Measurements from ENCODE around the gene GBF1. TPM values are rescaled to one million over a fixed set of nuclear protein-coding genes. Genes with fewer than 3 reads are reported as not detected.
"Not testable (repeated sequence)": the region's sequence is repeated elsewhere in the genome, so short reads cannot be mapped to it uniquely, and the experiment has no call there.

GBF1 gene
- polyA plus RNA-seq, 3 donors from 2014 or later = 3.5 to 23.2 (median 7.3) TPM

DNA sequence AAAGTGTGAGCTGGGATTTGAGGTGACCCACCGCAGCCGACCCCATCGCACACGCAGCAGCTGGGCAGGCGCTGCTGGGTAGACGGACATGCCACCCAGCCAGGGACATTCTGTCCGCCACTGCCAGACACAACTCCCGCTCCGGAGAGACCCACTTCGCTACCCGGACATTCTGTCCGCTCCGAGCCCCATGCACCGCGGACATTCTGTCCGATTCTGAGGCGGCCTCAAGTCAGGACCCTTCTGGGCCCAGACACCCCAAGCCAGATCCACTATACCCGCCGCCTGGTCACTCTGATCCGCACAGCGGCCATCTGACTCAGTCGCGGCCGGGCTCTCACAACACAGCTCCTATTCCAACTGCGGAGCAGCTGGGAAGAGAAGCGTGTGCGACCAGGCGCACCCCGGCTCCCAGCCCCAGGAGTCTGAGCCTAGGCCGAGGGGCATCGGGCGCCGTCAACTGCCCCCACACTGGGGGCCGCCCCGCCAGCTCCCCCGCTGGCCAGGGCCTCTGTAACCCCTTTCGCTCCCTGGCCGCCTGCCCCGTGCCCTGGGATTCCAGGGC, 4.8 kb upstream of the GBF1 start:
- Mint-ChIP-seq H3K9me3 (no peaks in the 10 kb centered on the region), H3K27ac (no peak overlapping the region), H3K4me1 (peaks cover 28 to 33% of the 10 kb centered on the region in 2 donors), H3K36me3 (no peaks in the 10 kb centered on the region), H3K4me3 (peak overlapping the region in 4 of 5 donors; percentile 19 to 87 (median 75)), H3K27me3 (ENCODE audit: low read depth in 3 of 3) (peaks cover 12 to 32% (median 15%) of the 10 kb centered on the region in 3 donors)
- no peak for DNase-seq

GRCh38 chr10:102241032-102241443, 4.3 kb upstream of the GBF1 start:
- Mint-ChIP-seq H3K4me1 (peaks cover 33 to 38% of the 10 kb centered on the region in 2 donors), H3K27ac (no peak overlapping the region), H3K9me3 (no peaks in the 10 kb centered on the region), H3K27me3 (ENCODE audit: low read depth in 3 of 3) (peaks cover 10 to 31% (median 15%) of the 10 kb centered on the region in 3 donors), H3K4me3 (peak overlapping the region; percentile 60 to 87 (median 75)), H3K36me3 (no peaks in the 10 kb centered on the region)
- DNase-seq = no peak

DNA sequence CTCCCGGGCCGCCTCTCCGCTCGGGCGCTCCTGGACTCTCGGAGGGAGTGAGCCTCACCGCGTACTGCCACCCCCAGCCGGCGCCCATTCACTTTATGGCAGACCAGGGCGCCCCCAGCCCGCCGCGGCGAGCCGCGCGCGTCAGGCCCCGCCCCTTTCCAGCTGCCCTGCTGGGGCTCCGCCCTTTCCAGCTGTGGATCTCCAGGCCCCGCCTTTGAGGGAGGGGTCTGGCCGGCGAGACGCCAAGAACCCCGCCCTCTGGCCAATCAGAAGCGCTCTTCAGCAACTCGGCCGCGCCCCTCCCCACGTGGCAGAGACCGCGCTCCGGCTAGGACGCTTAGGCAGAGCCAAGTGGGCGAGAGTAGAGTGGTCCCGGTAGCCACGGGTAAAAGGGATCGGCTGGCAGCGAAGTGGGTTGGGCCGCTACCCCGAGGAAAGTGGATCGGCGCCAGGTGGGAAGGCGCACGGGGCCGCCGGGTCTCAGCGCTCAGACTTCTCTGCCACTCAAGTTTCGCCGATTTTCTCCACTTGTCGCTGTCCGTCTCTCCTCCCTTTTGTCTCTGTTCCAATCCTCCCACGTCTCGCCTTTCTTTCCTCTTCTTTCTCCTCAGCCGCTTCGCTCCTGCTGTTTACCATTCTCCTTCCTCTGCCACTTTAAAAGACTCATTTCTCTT, 3.8 kb upstream of the GBF1 start, which contains the start of gene PITX3:
Gene PITX3 (minus strand): TSS at position 69 of the 674 bp plus-strand sequence. CDS start 9,432 bp downstream, outside the sequence.
- peak; percentile 90 to 93 (median 91) for DNase-seq
- H3K4me1 Mint-ChIP-seq = peaks cover 38 to 43% of the 10 kb centered on the region in 2 donors
- no peaks in the 10 kb centered on the region for H3K9me3 Mint-ChIP-seq
- H3K4me3 Mint-ChIP-seq = peak within 1 kb of the TSS; percentile 82 to 98 (median 88)
- no peaks in the 10 kb centered on the region for H3K36me3 Mint-ChIP-seq
- peaks cover 10 to 31% (median 15%) of the 10 kb centered on the region in 3 donors for H3K27me3 Mint-ChIP-seq (ENCODE audit: low read depth in 3 of 3)
- peak within 1 kb of the TSS in 5 of 6 donors; percentile 2 to 61 (median 8) for H3K27ac Mint-ChIP-seq

- Mint-ChIP-seq H3K9me3 (no peaks in the 10 kb centered on the region), H3K4me1 (peaks cover 44 to 48% of the 10 kb centered on the region in 2 donors), H3K27ac (peak overlapping the region in 3 of 6 donors; percentile 7 to 61 (median 8)), H3K4me3 (peak overlapping the region; percentile 82 to 98 (median 88)), H3K27me3 (ENCODE audit: low read depth in 3 of 3) (peaks cover 10 to 27% (median 15%) of the 10 kb centered on the region in 3 donors), H3K36me3 (no peaks in the 10 kb centered on the region)
- DNase-seq = no peak
Measured at GRCh38 chr10:102242118-102242485, 3.2 kb upstream of the GBF1 start.

GRCh38 chr10:102243309-102243708, 2.0 kb upstream of the GBF1 start:
- H3K4me1 Mint-ChIP-seq = peaks cover 56 to 60% of the 10 kb centered on the region in 2 donors
- no peak for DNase-seq
- H3K27ac Mint-ChIP-seq = peak overlapping the region in 1 of 6 donors; percentile 67
- H3K36me3 Mint-ChIP-seq = no peaks in the 10 kb centered on the region
- H3K9me3 Mint-ChIP-seq = no peaks in the 10 kb centered on the region
- peaks cover 10 to 27% (median 15%) of the 10 kb centered on the region in 3 donors for H3K27me3 Mint-ChIP-seq (ENCODE audit: low read depth in 3 of 3)
- peak overlapping the region in 3 of 5 donors; percentile 27 to 88 (median 63) for H3K4me3 Mint-ChIP-seq

- DNase-seq = no peak
- H3K27ac Mint-ChIP-seq = peak overlapping the region; percentile 95 to 99 (median 98)
- no peaks in the 10 kb centered on the region for H3K36me3 Mint-ChIP-seq
- peak overlapping the region; percentile 97 to 100 (median 98) for H3K4me3 Mint-ChIP-seq
- peaks cover 9 to 18% (median 9%) of the 10 kb centered on the region in 3 donors for H3K27me3 Mint-ChIP-seq (ENCODE audit: low read depth in 3 of 3)
- no peaks in the 10 kb centered on the region for H3K9me3 Mint-ChIP-seq
- peaks cover 58 to 66% of the 10 kb centered on the region in 2 donors for H3K4me1 Mint-ChIP-seq
Measured at GRCh38 chr10:102245932-102246251, 560 bp downstream of the GBF1 start.

- Mint-ChIP-seq H3K4me1 (peaks cover 56 to 63% of the 10 kb centered on the region in 2 donors), H3K36me3 (no peaks in the 10 kb centered on the region), H3K27me3 (ENCODE audit: low read depth in 3 of 3) (peaks cover 7 to 18% (median 7%) of the 10 kb centered on the region in 3 donors), H3K4me3 (peak overlapping the region; percentile 97 to 100 (median 98)), H3K27ac (peak overlapping the region; percentile 95 to 99 (median 98)), H3K9me3 (no peaks in the 10 kb centered on the region)
- no peak for DNase-seq
Measured at GRCh38 chr10:102246261-102246660, 929 bp downstream of the GBF1 start.

DNA sequence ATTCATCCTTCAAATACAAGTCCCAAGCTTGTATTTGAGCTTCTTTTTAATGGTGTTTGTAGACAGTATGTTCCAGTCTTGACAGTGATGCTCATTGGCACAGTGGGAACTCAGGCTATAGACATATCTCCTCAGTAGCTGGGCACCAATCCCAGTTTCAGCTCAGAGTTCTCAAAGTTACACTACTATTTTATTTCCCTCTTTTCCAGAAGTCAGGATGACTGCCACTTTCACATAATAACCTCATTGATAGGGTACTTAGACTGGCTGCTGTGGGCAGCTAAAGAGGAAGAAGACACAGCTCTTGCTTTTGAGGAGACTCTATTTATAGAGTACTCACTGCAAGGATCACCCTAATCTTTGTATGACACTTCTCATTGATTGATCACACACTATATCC, 2.4 kb downstream of the GBF1 start:
- no peaks in the 10 kb centered on the region for H3K36me3 Mint-ChIP-seq
- peaks cover 46 to 57% of the 10 kb centered on the region in 2 donors for H3K4me1 Mint-ChIP-seq
- no peaks in the 10 kb centered on the region for H3K9me3 Mint-ChIP-seq
- DNase-seq = no peak
- H3K4me3 Mint-ChIP-seq = peak overlapping the region in 4 of 5 donors; percentile 61 to 99 (median 97)
- peak overlapping the region in 5 of 6 donors; percentile 2 to 95 (median 57) for H3K27ac Mint-ChIP-seq
- peaks cover 3 to 10% (median 5%) of the 10 kb centered on the region in 3 donors for H3K27me3 Mint-ChIP-seq (ENCODE audit: low read depth in 3 of 3)

GRCh38 chr10:102252508-102252907, 7.2 kb downstream of the GBF1 start:
- H3K27me3 Mint-ChIP-seq (ENCODE audit: low read depth in 3 of 3); H3K27ac Mint-ChIP-seq: not testable (repeated sequence)
- H3K4me1 Mint-ChIP-seq = peaks cover 20 to 51% of the 10 kb centered on the region in 2 donors

GRCh38 chr10:102254426-102254825, 9.1 kb downstream of the GBF1 start:
- no peak overlapping the region for H3K4me3 Mint-ChIP-seq
- no peaks in the 10 kb centered on the region for H3K27me3 Mint-ChIP-seq (ENCODE audit: low read depth in 3 of 3)
- H3K9me3 Mint-ChIP-seq = no peaks in the 10 kb centered on the region
- DNase-seq = no peak
- peaks cover 10 to 39% of the 10 kb centered on the region in 2 donors for H3K4me1 Mint-ChIP-seq
- peaks cover 0 to 2% (median 0%) of the 10 kb centered on the region in 3 donors for H3K36me3 Mint-ChIP-seq
- no peak overlapping the region for H3K27ac Mint-ChIP-seq

More at GRCh38 chr10:102252508-102252907, 7.2 kb downstream of the GBF1 start:
- not testable (repeated sequence) for H3K4me3 Mint-ChIP-seq, H3K36me3 Mint-ChIP-seq, H3K9me3 Mint-ChIP-seq, DNase-seq

- no peak overlapping the region for H3K4me3 Mint-ChIP-seq
- H3K27ac Mint-ChIP-seq = no peak overlapping the region
Measured at GRCh38 chr10:102255404-102255803, 10.1 kb downstream of the GBF1 start.

DNA sequence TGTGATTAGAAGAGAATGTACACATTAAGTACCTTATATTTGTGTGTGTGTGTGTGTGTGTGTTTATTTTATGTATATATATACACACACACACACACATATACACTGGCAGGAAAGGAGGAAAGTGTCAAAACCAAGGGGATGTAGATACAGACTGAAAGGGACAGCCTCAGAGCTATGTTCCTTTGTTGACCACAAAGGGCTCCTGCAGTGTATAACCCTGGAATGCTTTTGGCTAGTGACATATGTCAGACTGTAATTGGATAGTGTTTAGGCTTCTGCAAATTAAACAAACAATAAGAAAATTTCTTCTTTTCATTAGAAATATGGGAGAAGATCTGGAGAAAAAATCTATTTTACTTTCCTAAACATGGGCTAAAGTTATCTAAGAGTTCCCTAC, 15.9 kb downstream of the GBF1 start:
- Mint-ChIP-seq H3K9me3 (no peaks in the 10 kb centered on the region), H3K36me3 (peaks cover 7 to 28% (median 16%) of the 10 kb centered on the region in 3 donors)

More at GRCh38 chr10:102255404-102255803, 10.1 kb downstream of the GBF1 start:
- H3K36me3 Mint-ChIP-seq = peaks cover 0 to 8% (median 3%) of the 10 kb centered on the region in 3 donors
- H3K4me1 Mint-ChIP-seq = peaks cover 10 to 46% of the 10 kb centered on the region in 2 donors
- no peak for DNase-seq
- no peaks in the 10 kb centered on the region for H3K9me3 Mint-ChIP-seq
- H3K27me3 Mint-ChIP-seq (ENCODE audit: low read depth in 3 of 3) = no peaks in the 10 kb centered on the region

GRCh38 chr10:102261842-102262241, 16.5 kb downstream of the GBF1 start:
- H3K4me3 Mint-ChIP-seq = no peak overlapping the region
- peaks cover 0 to 2% (median 0%) of the 10 kb centered on the region in 3 donors for H3K27me3 Mint-ChIP-seq (ENCODE audit: low read depth in 3 of 3)
- H3K4me1 Mint-ChIP-seq = peaks cover 22 to 67% of the 10 kb centered on the region in 2 donors
- DNase-seq = no peak
- no peaks in the 10 kb centered on the region for H3K9me3 Mint-ChIP-seq
- peaks cover 7 to 28% (median 16%) of the 10 kb centered on the region in 3 donors for H3K36me3 Mint-ChIP-seq
- H3K27ac Mint-ChIP-seq = peak overlapping the region in 1 of 6 donors; percentile 40

More for the DNA sequence above, 15.9 kb downstream of the GBF1 start:
- Mint-ChIP-seq H3K4me1 (peaks cover 23 to 64% of the 10 kb centered on the region in 2 donors), H3K27me3 (ENCODE audit: low read depth in 3 of 3) (peaks cover 0 to 2% (median 0%) of the 10 kb centered on the region in 3 donors), H3K4me3 (no peak overlapping the region), H3K27ac (no peak overlapping the region)
- DNase-seq = no peak

Data from immature natural killer cell (primary cell).